Osteocyte (in vitro differentiated cells): Measurements from ENCODE around the gene WDR7. TPM values are rescaled to one million over a fixed set of nuclear protein-coding genes. Genes with fewer than 3 reads are reported as not detected.

ENCODE experiments used
- DNase-seq: peaks from one replicate; pipeline ENCODE4 v3.0.0; 2021; ENCODE audit warnings: mixed read lengths; ENCODE audit not compliant: unreplicated experiment; ENCODE audit errors: extremely low spot score
- H3K27ac Mint-ChIP-seq: one replicate; pipeline ENCODE4 v1.8.0; 2021; ENCODE audit warnings: mild to moderate bottlenecking, mixed read lengths; ENCODE audit not compliant: unreplicated experiment
- H3K27me3 Mint-ChIP-seq: one replicate; pipeline ENCODE4 v1.8.0; 2021; ENCODE audit warnings: mixed read lengths; ENCODE audit not compliant: unreplicated experiment
- H3K36me3 Mint-ChIP-seq: one replicate; pipeline ENCODE4 v1.8.0; 2021; ENCODE audit warnings: mixed read lengths; ENCODE audit not compliant: unreplicated experiment
- H3K4me1 Mint-ChIP-seq: one replicate; pipeline ENCODE4 v1.8.0; 2021; ENCODE audit warnings: mixed read lengths; ENCODE audit not compliant: unreplicated experiment
- H3K4me3 Mint-ChIP-seq: one replicate; pipeline ENCODE4 v1.8.0; 2021; ENCODE audit warnings: mild to moderate bottlenecking, moderate library complexity, mixed read lengths; ENCODE audit not compliant: unreplicated experiment
- H3K9me3 Mint-ChIP-seq: one replicate; pipeline ENCODE4 v1.8.0; 2021; ENCODE audit warnings: mixed read lengths; ENCODE audit not compliant: unreplicated experiment
- total RNA-seq: library from RNA; stranded (reverse); gene quantifications from 2 replicates; pipeline ENCODE4 v1.2.1, GENCODE V29; 2021
- TF ChIP-seq, protein P1 (sequence below): fragments of 200-600 bp; sonication (generic); IDR thresholded peaks from 2 replicates; pipeline ENCODE4 v1.5.0; 2021; ENCODE audit warnings: antibody characterized with exemption, mild to moderate bottlenecking, moderate library complexity

The WDR7 gene
- total RNA-seq, 1 donor from 2014 or later: 25.9 TPM

GRCh38 chr18:56831988-56832387 lies 180.8 kb downstream of the WDR7 start:
- no peak overlapping the region for H3K4me3 Mint-ChIP-seq
- TF ChIP-seq, protein P1, sequence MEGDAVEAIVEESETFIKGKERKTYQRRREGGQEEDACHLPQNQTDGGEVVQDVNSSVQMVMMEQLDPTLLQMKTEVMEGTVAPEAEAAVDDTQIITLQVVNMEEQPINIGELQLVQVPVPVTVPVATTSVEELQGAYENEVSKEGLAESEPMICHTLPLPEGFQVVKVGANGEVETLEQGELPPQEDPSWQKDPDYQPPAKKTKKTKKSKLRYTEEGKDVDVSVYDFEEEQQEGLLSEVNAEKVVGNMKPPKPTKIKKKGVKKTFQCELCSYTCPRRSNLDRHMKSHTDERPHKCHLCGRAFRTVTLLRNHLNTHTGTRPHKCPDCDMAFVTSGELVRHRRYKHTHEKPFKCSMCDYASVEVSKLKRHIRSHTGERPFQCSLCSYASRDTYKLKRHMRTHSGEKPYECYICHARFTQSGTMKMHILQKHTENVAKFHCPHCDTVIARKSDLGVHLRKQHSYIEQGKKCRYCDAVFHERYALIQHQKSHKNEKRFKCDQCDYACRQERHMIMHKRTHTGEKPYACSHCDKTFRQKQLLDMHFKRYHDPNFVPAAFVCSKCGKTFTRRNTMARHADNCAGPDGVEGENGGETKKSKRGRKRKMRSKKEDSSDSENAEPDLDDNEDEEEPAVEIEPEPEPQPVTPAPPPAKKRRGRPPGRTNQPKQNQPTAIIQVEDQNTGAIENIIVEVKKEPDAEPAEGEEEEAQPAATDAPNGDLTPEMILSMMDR: no peak
- no peaks in the 10 kb centered on the region for H3K27me3 Mint-ChIP-seq
- no peak for DNase-seq
- peaks cover 7% of the 10 kb centered on the region for H3K4me1 Mint-ChIP-seq
- peaks cover 12% of the 10 kb centered on the region for H3K36me3 Mint-ChIP-seq
- no peak overlapping the region for H3K27ac Mint-ChIP-seq
- peaks cover 6% of the 10 kb centered on the region for H3K9me3 Mint-ChIP-seq

DNA sequence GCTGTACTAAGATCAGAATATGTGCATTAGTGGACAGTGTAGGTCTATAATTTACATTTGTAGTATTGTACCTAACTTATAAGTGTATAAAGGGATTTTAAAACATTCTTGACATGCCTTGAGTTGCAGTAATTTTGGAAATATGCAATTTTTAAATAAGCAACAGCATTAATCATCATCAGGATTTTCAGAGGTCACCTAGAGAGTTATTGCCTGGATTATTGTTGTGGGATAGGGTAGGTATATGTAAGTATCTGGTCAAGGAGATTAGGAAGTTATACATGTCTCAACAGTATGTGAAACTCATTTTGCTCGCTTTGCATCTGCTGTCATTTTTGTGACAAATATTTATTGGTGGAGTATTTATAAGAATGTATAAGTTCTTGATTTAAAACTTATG lies 184.2 kb downstream of the WDR7 start:
- H3K4me1 Mint-ChIP-seq: peaks cover 7% of the 10 kb centered on the region
- H3K9me3 Mint-ChIP-seq: peaks cover 3% of the 10 kb centered on the region
- no peak overlapping the region for H3K4me3 Mint-ChIP-seq
- peaks cover 13% of the 10 kb centered on the region for H3K36me3 Mint-ChIP-seq
- TF ChIP-seq, protein P1: no peak
- no peaks in the 10 kb centered on the region for H3K27me3 Mint-ChIP-seq
- H3K27ac Mint-ChIP-seq: no peak overlapping the region
- DNase-seq: no peak

GRCh38 chr18:56836173-56836572 lies 185.0 kb downstream of the WDR7 start:
- H3K4me3 Mint-ChIP-seq: no peak overlapping the region

DNA sequence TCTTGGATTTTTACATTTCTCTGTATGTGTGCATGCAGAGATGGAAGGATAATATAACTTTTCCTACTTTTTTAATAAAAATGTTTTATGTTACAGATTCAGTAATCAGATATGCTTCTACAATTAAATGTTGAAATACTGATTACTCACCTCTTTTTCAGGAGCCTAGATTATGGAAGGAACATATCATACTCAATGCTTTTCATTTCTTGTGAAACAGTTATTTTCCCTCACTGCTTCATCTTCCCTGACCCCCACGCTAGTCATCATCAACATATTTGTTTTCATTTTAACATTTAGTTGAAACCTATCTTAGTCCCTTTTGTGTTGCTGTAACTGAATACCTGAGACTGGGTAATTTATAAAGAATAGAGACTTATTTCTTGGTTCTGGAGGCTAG lies 190.7 kb downstream of the WDR7 start:
- Mint-ChIP-seq H3K27ac (no peak overlapping the region), H3K4me3 (no peak overlapping the region), H3K36me3 (peaks cover 2% of the 10 kb centered on the region), H3K4me1 (no peaks in the 10 kb centered on the region), H3K27me3 (no peaks in the 10 kb centered on the region), H3K9me3 (peaks cover 2% of the 10 kb centered on the region)
- no peak for DNase-seq
- TF ChIP-seq, protein P1: no peak

More at GRCh38 chr18:56836173-56836572, 185.0 kb downstream of the WDR7 start:
- Mint-ChIP-seq H3K36me3 (peaks cover 9% of the 10 kb centered on the region), H3K27ac (no peak overlapping the region), H3K9me3 (peaks cover 3% of the 10 kb centered on the region), H3K27me3 (no peaks in the 10 kb centered on the region), H3K4me1 (peaks cover 6% of the 10 kb centered on the region)
- TF ChIP-seq, protein P1: no peak
- no peak for DNase-seq

GRCh38 chr18:56843241-56843640 lies 192.1 kb downstream of the WDR7 start:
- DNase-seq: no peak
- TF ChIP-seq, protein P1: no peak
- Mint-ChIP-seq H3K27me3 (no peaks in the 10 kb centered on the region), H3K4me1 (no peaks in the 10 kb centered on the region), H3K4me3 (no peak overlapping the region), H3K9me3 (peaks cover 7% of the 10 kb centered on the region), H3K27ac (no peak overlapping the region), H3K36me3 (peaks cover 4% of the 10 kb centered on the region)
